Neural crest cell (in vitro differentiated cells): ENCODE data around the gene DDX1. TPM values are rescaled to one million over a fixed set of nuclear protein-coding genes. Genes with fewer than 3 reads are reported as not detected.

ENCODE experiments used
- DNase-seq: peaks from one replicate; pipeline ENCODE4 v3.0.0; 2021; ENCODE audit warnings: low read depth, mixed read lengths, low spot score
- H3K27ac Mint-ChIP-seq: one replicate; pipeline ENCODE4 v1.8.0; 2021; ENCODE audit warnings: mild to moderate bottlenecking, mixed read lengths; ENCODE audit not compliant: unreplicated experiment
- H3K27me3 Mint-ChIP-seq: 2 replicates; pipeline ENCODE4 v1.8.0; 2021; ENCODE audit warnings: low read depth, mild to moderate bottlenecking, mixed read lengths
- H3K36me3 Mint-ChIP-seq: 2 replicates; pipeline ENCODE4 v1.8.0; 2021; ENCODE audit warnings: low read depth, mild to moderate bottlenecking, mixed read lengths
- H3K4me1 Mint-ChIP-seq: 2 replicates; pipeline ENCODE4 v1.8.0; 2021; ENCODE audit warnings: mixed read lengths
- H3K4me3 Mint-ChIP-seq: one replicate; pipeline ENCODE4 v1.8.0; 2021; ENCODE audit warnings: mild to moderate bottlenecking, mixed read lengths
- H3K9me3 Mint-ChIP-seq: 2 replicates; pipeline ENCODE4 v1.8.0; 2021; ENCODE audit warnings: mixed read lengths
- total RNA-seq: library from RNA; stranded (reverse); gene quantifications from 2 replicates; pipeline ENCODE4 v1.2.1, GENCODE V29; 2021
- TF ChIP-seq, protein P1 (sequence below): fragments of 200-600 bp; sonication (generic); conservative IDR thresholded peaks from 2 replicates; pipeline ENCODE4 v1.5.0; 2021; ENCODE audit warnings: antibody characterized with exemption, mild to moderate bottlenecking

The DDX1 gene
- total RNA-seq, 1 donor from 2014 or later, result 154 TPM

DNA sequence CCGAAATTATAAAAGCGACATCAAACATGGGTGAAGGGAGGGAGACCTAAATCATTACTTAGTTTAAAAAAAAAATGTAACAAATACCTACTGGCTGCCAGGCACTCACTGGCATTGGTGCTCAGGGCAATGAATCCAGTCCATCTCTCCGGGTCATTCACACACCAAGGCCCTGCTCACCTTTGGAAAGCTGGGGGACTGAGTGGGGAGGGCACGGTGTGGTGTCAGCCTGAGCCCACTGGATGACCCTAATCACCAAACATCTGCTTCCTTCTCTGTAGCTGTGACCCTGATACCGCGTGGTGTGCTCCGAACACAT is 336 bp upstream of the DDX1 start:
- peaks cover 5% of the 10 kb centered on the region for H3K36me3 Mint-ChIP-seq
- no peaks in the 10 kb centered on the region for H3K27me3 Mint-ChIP-seq
- H3K4me1 Mint-ChIP-seq, result peaks cover 24% of the 10 kb centered on the region
- DNase-seq, result no peak
- TF ChIP-seq, protein P1, sequence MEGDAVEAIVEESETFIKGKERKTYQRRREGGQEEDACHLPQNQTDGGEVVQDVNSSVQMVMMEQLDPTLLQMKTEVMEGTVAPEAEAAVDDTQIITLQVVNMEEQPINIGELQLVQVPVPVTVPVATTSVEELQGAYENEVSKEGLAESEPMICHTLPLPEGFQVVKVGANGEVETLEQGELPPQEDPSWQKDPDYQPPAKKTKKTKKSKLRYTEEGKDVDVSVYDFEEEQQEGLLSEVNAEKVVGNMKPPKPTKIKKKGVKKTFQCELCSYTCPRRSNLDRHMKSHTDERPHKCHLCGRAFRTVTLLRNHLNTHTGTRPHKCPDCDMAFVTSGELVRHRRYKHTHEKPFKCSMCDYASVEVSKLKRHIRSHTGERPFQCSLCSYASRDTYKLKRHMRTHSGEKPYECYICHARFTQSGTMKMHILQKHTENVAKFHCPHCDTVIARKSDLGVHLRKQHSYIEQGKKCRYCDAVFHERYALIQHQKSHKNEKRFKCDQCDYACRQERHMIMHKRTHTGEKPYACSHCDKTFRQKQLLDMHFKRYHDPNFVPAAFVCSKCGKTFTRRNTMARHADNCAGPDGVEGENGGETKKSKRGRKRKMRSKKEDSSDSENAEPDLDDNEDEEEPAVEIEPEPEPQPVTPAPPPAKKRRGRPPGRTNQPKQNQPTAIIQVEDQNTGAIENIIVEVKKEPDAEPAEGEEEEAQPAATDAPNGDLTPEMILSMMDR, result no peak
- H3K27ac Mint-ChIP-seq, result peak overlapping the region; percentile 93
- H3K4me3 Mint-ChIP-seq, result peak overlapping the region; percentile 97
- no peaks in the 10 kb centered on the region for H3K9me3 Mint-ChIP-seq

DNA sequence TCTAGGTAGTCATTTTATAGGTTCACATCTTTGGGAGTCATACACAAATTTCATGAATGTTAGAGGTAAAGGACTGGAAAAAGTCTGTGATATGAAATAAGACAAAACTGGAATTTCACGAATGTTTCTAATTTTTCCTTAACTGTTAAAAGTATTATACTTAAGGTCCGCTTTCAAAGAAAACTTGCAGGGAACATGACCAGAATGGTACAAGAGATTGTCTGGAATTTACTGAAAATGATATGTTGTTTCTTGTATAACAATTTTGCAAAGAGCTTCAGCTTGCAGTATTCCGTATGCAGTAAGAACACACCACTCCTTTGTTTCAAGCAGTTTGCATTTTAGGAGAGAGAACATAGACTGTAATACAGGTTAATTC is 1.6 kb downstream of the DDX1 start:
- Mint-ChIP-seq H3K4me1 (peaks cover 24% of the 10 kb centered on the region), H3K36me3 (peaks cover 7% of the 10 kb centered on the region), H3K4me3 (peak overlapping the region; percentile 97), H3K27ac (no peak overlapping the region), H3K27me3 (no peaks in the 10 kb centered on the region), H3K9me3 (no peaks in the 10 kb centered on the region)
- DNase-seq, result no peak
- TF ChIP-seq, protein P1, result no peak

DNA sequence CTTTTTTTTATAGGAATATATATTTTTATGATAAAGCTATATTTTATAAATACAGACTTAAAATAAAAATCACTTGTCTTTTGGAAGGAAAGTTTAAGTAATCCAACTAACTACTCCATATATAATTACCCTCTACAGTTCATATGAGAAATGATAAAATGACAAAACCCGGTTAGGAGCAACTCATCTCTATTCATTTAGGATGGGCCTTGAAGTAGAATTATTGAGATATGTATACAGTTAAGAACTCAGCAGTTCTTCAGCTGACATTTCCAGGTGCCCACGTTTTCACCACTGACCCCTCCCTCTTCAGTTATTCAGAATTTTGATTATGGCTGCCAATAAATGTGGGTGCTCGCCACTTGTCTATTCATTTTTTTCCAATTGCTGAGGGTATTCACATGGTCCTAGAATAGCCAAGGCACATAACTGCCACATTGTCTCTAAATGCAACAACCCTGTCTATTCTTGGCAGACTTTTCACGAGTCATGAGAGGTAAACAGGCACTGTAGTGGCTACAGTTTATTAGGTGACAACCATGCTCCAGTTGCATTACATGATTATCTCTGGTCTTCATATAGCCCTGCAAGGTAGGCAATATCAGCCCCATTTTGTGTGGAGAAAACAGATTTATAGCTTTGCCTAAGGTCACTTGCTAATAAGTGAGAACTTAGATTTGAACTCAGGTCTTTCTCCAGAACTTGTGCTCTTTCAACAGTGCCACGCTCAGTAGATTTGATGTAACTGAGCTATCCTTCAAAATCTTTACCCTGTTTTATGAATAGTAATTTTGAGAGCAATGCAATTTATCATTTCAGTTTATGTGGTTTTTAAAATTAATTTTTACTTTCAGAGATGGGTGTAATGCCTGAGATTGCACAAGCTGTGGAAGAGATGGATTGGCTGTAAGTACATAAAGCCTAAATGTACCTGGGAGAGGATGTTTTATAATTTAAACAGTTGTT is 2.9 kb downstream of the DDX1 start:
- TF ChIP-seq, protein P1, result no peak
- Mint-ChIP-seq H3K4me3 (peak overlapping the region; percentile 44), H3K36me3 (peaks cover 7% of the 10 kb centered on the region), H3K4me1 (peaks cover 24% of the 10 kb centered on the region), H3K27ac (no peak overlapping the region), H3K27me3 (no peaks in the 10 kb centered on the region), H3K9me3 (no peaks in the 10 kb centered on the region)
- no peak for DNase-seq

DNA sequence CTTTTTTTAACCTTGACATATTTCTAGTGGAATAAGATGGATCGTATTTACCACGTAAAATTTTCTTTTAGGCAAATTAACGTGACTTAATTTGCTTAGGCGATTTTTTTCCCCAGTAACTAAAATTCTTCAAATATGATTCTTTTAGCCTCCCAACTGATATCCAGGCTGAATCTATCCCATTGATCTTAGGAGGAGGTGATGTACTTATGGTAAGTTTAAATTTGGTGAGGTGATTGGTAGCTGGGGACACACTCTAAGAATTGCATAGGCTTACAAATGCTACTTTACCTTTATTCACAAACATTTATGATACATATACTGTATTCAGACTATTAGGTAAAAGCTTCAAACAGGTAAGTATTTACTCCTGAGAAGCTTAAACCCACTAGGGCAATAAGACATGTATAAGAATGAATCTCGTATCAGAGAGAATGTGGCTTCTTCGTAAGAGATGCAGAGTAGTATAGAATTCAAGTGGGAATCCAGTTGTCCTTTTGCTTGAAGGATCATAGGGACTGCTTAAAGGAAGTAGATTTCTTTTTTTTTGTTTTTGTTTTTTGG is 3.8 kb downstream of the DDX1 start:
- Mint-ChIP-seq H3K27me3 (no peaks in the 10 kb centered on the region), H3K4me1 (peaks cover 24% of the 10 kb centered on the region), H3K9me3 (no peaks in the 10 kb centered on the region), H3K4me3 (peak overlapping the region; percentile 40), H3K36me3 (peaks cover 7% of the 10 kb centered on the region), H3K27ac (no peak overlapping the region)
- no peak for DNase-seq
- TF ChIP-seq, protein P1, result no peak

DNA sequence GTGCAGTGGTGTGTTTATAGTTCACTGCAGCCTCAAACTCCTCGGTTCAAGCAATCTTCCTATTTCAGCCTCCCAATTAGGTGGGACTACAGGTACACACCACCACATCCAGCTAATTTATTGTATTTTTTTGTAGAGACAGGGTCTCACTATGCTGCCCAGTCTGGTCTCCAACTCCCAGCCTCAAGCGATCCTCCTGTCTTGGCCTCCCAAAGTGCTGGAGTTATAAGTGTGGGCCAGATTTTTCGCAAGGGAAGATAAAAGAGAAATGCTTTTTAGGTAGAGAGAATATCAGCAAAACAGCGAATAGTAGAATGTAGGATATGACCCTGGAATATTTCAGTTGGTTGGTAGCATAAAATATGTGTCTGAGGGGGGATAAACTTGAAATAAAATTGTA is 4.3 kb downstream of the DDX1 start:
- Mint-ChIP-seq H3K4me3 (peak overlapping the region; percentile 6), H3K9me3 (no peaks in the 10 kb centered on the region), H3K27me3 (no peaks in the 10 kb centered on the region), H3K36me3 (peaks cover 7% of the 10 kb centered on the region), H3K27ac (no peak overlapping the region), H3K4me1 (peaks cover 24% of the 10 kb centered on the region)
- TF ChIP-seq, protein P1, result no peak
- DNase-seq, result no peak
